Activated CD4-positive, alpha-beta T cell treated with anti-CD3 and anti-CD28 coated beads for 4 hours (primary cell): ENCODE data around the gene CPM.

Source experiments
- DNase-seq, 2 donors: peaks; one replicate each; pipeline ENCODE4 v3.0.0-alpha.2; 2020

The CPM gene

DNA sequence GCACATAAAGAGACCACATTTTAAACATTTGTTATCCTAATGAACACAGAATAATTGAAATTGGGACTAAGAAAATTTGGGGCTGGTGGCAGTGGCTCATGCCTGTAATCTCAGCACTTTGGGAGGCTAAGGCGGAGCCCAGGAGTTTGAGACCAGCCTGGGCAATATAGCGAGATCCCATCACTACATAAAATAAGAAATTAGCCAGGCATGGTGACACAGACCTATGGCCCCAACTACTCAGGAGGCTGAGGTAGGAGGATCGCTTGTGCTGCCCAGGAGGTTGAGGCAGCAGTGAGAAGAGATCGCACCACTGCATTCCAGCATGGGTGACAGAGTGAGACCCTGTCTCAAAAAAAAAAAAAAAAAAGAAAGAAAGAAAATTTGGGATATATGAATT, 59.7 kb downstream of the CPM start:
- no peak for DNase-seq

DNA sequence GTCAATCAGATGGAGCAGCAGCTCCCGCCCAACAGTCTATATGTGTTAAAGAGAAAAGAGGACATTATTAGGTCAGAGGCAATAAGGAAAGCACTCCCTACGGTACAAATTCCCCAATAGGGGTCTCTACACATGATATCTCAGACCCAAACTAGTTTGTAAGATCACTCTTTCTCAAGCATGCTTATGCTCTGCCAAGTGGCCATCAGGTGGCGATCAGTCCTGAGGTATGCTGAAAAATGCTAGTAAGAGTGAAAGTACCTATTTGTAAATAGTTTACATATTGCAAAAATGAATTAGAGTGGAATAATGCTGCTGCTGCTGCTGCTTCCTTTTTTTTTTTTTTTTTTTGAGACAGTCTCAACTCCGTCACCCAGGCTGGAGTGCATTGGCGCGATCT, 61.0 kb downstream of the CPM start:
- no peak for DNase-seq

DNA sequence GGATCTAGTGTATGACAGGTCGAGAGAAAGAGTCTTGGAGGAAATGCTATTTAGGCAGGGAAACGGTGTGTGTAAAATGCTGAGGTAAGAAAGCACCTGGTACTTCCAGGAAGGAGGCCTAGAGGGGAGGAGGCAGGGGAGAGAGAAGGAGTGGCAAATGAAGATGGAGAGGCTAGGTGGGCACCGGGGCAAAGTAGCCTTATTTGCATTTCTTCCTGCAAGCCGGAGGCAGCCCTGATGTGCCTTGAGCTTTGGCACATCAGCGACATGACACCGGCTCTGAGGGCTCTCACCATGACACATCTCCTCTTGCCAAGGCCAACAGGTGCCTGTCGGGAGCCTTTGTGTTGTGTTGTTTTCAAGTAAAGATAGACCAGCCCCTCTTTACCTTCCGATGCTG, 61.6 kb downstream of the CPM start:
- no peak for DNase-seq

DNA sequence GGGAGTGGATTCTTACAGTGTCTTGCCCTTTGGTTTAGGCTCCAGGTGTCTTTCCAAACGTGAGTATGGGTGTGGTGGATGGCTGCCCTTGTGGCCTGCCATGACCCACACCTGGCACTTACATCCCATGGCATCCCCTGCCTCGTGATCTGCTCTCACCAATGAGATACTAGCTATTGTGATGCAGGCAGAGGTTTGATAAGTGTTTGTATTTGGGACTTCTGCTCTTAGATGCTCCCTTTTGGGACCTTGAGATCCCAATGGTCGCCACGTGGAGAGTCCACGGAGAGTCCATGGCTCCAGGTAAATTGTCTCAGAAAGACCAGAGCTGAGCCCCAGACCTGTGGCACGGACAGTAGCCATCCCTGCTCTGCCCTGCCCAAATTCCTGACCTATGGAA, 62.5 kb downstream of the CPM start:
- no peak for DNase-seq

DNA sequence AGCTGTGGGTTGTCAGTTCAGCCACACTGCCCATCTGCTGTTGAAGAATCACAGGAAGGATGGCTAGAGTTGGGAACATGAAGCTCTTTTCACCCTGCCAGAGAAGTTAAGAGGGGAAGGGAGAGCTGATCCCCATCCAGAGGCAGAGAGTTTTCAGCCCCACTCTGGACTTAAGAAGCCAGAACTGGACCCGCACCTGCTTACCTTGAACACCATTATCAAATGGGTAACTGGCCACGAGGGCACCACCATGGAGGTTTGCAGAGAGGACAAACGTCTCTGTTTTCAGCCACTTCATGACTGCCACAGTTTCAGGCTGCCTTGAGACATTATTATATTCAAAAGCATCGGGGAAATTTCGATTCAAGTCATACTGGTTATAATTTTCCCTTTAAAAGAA, 63.0 kb downstream of the CPM start:
- DNase-seq, result no peak

DNA sequence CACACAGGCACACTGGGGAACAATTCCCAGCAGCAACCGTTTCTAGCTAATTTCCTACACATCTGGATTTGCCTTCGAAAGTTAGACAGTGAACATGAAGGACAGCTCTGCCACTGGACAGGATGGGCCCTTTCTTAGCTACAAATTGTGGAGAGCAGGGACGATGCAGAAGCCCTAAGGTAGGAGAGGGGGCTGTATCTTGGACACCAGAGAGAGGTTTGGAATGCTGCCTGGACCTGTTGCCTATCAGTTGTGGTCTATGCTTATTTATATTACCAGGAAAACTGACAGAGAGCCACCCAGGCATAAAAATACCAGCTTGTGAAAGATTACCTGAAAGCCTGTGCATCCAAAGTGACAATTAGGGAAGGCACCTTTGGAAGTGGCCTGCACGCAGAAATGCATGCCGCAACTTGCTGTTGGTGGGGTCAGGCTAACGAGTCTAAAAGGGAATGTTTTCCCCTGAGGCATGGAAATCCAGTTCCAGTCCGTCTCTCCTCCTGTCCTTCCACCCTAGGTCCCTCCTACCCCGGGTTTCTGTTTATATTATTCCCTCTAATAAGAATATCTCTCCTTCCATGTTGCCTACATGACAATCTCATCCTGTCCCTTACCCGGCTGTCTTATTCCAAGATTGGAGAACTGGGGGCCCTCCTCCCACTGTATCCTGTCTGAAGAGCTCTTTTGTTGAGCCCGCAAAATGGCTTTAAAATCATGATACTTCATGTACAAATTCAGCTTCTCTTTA, 64.8 kb downstream of the CPM start:
- DNase-seq, result no peak

DNA sequence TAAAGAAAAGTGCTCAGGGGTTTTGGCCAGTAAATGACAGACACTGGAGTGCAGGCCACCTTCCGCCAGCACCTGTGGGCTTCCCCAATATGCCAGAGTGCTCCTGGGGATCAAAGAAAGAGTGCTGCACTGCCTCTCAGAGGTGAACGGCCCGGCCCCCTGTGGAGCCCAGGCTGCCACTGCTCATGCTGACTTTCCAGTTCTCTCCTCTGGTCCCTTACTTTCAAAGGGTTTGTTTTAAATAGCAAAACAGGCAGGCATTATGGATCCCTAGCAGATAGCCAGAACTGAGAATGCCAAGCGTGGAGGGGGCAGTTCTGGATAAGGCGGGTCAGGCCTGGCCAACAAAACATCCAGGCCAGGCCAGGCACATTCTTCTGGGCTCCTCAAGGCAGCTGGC, 65.4 kb downstream of the CPM start:
- no peak for DNase-seq

DNA sequence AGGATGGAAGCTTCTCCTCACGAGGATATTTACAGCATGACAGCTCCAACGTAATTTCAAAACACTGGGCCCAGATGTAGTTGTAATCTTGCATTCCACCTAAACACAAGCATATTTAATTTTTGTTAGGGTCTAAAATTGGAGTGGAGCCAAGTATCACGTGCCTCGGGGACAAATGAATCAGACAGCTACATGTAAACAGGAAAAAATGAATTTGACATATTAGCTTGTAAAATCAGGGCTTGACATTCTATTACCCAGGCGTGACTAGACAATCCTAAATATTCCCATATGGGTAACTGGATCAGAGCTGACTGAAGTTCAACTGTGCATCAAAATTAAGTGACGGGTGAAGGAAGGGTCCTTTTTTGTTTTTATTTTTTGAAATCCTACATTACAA, 66.0 kb downstream of the CPM start:
- no peak for DNase-seq

DNA sequence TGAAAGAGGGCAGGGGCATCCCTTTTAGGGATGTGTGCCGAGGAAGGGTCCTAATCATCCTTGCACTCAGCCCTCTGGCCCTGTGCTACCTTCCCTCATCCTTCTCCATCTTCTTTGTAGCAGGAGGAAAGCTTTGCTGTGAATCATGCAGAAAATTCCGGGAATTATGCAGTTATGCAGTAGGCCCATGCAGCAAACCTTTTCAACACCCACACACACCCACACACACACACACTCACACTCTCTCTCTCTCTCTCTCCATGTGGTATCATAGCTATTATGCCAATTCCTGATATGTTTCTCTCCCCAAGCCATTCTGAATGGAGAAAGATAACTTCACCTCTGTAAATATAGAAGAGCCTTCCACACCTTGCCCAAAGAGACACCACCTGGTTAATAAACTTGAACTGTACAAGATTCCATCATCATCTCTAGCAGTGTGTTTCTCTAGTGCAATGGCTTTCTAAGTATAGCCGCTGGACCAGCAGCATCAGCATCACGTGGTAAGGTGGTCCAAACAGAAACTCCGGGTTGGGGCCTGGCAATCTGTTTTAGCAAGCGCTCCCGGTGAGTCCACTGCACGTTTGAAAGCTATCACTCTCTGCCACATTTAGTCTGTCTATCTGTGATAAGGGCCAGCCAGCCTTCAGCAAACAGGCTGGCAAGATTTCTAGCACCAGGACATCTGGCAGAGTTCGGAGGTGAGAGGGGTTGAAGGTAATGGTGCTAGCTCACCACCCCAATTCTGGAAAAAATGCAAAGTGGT, 67.4 kb downstream of the CPM start:
- DNase-seq, result peak in 1 of 2 donors; percentile 7

DNA sequence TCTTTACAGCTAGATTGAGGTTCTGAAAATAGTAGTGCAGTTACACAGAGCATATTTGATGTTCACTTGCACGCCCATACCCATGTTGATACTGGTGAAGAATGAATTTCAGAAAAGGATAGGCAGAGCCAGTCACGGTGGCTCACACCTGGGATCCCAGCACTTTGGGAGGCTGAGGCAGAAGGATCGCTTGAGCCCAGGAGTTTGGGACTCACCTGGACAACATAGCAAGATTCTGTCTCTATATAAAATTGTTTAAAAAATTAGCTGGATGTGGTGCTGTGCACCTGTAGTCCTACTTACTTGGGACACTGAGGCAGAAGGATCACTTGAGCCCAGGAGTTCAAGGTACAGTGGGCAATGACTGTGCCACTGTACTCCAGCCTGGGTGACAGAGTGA, 68.4 kb downstream of the CPM start:
- DNase-seq, result no peak

DNA sequence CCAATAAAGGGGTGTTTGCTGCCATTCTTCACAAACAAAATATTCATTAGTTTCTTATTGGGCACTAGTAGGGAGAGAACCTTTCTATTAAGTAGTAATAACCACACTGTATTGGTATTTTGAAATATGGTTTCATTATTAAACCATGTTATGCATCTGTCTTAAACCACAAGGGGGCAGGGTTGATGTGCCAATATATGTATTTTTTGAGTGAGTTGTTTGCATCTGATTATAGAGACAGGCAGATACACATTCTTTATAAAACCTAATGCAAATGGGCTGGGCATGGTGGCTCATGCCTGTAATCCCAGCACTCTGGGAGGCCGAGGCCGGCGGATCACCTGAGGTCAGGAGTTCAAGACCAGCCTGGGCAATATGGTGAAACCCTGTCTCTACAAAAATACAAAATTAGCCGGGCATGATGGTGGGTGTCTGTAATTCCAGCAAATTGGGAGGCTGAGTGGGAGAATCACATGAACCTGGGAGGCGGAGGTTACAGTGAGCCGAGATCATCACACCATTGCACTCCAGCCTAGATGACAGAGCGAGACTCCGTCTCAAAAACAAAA, 69.0 kb downstream of the CPM start:
- DNase-seq, result peak; percentile 5 to 10

DNA sequence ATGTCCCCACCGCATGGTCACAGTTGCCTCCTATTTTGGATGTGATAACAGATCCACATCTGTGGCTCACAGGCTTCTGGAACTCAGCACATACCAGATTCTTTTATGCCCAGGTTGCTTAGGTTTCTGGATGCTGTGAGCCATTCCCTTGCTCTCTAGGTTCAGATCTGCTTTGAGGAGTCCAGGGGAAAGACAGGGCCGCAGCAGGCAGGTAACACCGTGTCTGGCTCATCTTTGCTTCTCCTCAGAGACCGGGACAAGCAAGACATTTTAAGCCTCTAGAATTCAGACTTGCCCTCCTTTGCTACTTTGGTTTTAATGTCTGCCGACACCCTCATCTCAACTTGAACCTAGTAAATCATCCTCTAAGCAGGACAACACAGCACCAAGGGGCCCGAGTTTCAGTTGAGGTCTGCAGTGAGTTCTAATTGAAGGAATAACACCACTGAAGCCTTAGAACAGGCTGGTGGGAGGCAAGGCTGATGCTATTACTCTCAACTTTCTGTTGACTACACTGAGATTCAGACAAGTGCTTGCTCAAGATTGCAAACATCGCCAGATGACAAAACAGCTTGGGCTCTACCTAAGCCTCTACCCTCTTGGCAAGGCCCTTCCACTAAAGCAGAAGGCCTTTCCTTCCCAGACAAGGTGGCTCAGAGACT, 69.7 kb downstream of the CPM start:
- DNase-seq, result no peak

DNA sequence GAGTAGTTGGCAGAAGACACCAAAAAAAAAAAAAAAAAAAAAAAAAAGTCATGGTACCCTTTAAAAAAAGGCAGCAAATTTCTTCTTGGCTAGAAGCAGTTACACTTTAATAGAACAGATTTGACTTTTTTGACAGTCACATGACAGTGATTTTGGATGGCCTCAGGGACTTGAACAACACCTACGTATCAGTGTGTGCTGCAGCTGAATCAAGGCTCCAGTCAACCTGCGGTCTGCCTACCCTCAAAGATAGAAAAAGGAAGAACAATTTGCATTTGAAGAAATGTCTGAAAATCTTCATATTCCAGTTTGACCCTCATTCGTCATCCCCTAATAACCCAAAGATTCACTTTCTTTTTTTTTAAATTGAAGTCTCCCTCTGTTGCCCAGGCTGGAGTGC, 71.1 kb downstream of the CPM start:
- DNase-seq, result no peak

DNA sequence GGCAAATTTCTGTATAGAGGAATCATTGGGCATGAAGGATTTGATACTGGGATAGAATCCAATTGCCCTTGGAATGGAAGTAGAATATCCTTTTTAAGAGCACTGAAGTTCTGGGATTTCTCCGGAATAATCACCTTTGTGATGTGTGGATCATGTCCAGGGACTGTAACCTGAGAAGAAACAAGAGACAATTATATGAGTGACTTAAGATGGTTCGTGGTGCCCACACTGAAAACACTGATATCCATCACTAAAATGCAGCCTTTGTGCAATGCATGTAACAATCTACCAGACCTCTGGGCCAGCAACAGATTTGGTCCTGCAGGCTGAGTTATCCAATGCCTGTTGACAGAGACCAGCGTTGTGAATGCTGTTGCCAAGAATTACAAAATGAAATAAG, 76.5 kb downstream of the CPM start:
- DNase-seq, result no peak

DNA sequence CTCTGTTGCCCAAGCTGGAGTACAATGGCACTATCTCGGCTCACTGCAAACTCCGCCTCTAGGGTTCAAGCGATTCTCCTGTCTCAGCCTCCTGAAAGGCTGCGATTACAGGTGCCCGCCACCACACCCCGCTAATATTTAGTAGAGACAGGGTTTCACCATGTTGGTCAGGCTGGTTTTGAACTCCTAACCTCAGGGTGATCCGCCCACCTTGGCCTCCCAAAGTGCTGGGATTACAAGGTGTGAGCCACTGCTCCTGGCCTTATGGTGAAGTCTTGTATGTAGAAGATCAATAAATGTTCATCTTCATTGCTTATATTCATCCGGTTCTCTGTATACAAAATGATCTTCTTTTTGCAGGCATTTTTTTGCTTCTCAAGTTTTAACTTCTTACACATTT, 77.2 kb downstream of the CPM start:
- DNase-seq, result no peak

DNA sequence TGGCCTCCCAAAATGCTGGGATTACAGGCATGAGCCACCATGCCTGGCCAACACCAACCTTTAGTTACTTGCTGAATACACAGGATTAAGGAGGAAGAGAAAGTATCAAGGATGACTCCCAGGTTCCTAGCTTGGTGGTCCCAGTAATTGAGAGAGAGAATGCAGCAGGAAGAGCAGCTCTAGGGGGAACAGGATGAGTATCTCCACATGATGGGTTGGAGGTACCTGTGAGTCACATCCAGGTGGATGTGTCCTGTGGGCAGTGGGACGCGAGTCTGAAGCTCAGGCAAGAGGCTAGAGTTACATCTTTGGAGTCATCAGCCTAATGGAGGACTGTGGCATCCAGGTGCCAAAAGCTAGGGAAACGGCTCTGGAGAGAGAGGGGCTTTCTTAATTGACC, 77.9 kb downstream of the CPM start:
- no peak for DNase-seq

DNA sequence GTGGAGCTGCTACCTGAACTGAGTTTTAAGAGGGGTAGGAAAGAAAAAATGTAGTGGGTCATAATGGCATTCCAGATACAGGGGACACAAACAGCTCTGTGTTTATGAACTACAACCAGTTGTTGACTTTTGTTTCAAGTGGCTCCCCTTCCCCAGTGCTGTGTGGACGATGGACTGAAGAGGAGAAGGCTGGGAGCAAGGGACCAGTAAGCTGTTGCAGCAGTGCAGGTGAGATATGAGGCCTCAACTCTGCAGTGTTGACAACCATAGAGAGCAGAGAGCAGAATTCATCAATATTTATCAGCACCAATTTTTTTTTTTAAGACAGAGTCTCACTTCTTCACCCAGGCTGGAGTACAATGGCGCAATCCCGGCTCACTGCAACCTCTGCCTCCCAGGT, 78.4 kb downstream of the CPM start:
- DNase-seq, result no peak

DNA sequence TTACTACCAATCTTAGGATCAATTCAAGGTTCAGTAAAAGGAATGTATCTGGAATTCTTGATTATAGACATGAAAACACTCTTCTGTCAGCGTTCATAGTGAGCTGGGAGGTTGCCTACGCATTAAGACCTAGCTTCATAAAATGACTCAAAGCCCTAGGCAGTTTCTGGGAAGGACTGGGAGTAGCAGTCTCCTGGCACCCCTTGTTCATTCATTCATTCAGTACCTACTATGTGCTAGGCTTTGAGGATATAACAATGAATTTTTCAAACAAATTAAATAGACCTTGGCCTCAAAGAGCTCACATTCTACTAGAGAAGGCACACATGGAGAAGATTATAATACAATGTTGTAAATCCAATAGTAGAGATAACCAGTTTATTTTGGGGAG, 78.9 kb downstream of the CPM start:
- no peak for DNase-seq

DNA sequence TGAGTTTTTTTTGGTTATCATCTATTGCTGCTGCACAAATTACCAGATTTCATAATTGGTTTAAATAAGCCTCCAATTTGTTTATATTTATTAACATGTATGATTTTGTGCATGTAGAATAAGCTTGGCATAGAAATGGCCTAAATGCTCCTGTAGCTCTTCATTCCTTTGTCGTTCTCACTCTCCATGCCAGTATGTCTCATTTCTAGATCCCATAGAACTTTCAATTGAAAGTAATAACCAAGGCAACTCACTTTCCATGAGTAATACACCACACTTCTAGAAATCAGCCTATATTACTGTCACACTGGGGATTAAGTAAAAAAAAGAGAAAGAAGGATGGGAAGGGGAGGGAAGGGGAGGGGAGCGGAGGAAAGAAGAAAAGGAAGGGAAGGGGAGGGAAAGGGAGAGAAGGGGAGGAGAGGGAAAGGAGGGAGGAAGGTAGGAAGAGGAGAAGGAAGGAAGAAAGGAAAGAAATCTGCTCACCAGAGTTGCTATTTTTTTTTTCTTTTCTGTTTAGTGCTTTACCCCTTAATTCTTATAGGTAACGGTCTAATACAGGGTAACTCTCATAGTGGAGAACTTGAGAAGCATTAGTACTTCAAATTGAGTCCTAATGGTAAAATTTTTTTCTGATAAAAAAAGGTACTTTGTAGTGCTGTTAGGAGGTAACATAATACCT, 79.4 kb downstream of the CPM start:
- no peak for DNase-seq

DNA sequence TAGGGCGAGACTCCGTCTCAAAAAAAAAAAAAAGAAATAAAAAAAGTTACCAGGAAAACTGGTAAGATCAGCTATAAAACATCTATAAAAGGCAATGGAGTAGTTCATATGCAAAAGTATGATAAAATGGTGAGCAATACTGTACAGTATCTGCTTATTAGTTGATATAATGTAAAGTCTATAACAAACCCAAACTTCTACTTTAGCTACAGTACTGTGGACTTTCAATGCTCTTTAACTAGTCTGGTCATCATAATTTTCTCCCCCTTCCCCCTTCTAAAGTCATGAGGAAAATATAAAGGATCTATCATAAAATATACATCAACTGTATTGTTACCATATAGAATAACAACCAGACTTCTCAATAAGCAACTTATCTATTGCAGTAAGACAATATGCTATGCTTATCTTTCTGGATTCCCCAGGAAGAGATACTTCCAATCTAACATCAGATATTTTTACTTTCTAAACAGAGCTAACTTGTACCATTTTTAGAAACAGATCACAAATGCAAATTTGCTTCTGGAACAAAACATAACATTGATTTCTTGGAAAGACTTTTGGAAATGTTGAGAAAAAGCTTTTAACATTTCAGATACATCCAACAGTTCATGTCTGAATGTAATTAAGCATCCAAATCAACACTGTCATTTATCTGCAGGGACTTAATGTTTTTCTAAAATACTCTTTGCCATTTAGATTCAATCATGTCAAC, 81.2 kb downstream of the CPM start:
- no peak for DNase-seq

DNA sequence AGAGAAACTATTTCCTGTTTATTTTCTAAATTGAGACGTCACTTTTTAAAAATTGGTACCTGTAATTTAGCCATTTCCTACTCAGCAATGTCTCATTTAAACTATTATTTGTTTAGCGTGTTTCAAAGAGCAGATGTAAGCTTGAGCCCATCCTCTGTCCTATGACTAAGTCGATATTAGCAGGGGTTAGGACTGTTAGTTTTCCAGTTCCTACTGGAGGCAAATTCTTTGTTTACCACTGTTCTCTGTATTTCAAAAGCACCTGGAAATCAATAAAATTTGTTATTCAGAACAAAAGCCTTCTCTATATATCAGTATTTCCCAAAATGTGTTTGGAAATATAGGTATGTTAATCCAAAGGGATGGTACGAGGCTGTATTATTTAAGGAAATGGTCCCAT, 82.6 kb downstream of the CPM start:
- no peak for DNase-seq

DNA sequence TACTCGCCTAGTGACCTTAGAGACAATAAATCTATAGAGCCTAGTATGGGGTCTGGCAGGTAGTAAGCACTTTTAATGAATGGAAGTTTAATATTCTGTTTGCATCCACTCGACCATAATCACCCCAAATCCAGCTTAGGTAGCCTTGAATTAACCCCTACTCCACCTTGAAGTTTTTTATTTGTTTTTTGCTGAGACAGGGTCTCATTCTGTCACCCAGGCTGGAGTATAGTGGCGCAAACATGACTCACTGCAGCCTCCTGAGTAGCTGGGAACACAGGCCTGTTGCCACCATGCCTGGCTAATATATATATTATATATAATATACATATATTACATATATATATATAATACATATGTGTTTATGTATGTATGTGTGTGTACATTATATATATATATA, 86.2 kb downstream of the CPM start:
- DNase-seq, result no peak
